Hematopoietic multipotent progenitor cell treated with erythropoietin and hydrocortisone succinate and interleukin-3 and kit ligand, for 4 days (in vitro differentiated cells): ENCODE results near the gene KRTAP24-1.

ENCODE experiments used
- DNase-seq: peaks from one replicate; pipeline ENCODE4 v3.0.0-alpha.2; 2015

The KRTAP24-1 gene

DNA sequence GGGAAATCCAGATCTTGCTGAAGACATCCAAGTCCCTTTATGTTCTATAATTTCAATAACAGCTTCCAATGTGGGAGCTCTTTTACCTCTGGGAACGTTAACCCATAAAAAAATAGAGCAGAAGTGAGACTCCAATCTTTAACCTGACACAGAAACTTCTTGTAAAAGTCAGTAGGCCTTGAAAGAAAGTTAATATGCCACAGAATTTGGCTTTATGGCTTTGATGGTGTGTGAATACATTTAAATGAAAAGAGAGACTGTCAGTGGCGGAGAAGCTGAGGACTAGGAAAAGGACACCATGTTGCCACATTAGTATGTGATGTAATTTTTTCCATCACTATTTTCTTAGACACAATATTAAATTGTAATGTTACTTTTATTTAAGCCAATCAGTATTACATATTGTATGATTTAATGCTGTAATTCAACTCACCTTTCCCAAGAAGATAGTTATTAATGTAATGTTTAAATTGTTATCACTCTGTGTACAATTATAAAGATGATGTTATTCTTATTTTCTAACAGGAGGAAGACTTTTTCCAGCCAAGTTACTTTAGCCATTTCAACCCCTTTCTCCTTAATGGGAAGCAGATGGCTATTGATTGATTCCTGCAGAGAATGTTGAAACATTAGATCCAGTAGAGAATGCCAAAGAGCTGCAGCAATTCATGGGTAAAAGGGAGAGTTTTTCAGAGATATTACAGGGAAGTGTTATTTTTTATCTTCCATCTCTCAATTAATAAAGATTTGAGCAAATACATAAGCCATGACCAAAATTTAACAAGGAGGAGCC is 49.3 kb downstream of the KRTAP24-1 start:
- no peak for DNase-seq

DNA sequence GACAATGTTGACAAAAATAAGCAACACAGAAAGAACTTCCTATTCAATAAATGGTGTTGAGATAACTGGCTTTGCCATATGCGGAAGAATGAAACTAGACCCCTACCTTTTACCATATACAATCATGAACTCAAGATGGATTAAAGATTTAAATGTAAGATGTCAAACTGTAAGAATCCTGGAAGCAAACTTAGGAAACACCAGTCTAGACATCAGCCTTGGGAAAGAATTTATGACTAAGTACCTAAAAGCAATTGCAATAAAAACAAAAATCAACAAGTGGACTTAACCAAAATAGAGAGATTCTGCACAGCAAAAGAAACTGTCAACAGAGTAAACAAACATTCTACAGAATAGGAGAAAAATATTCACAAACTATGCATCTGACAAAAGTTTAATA is 50.7 kb downstream of the KRTAP24-1 start:
- DNase-seq: no peak
